PFSK-1 (cell line): ENCODE results near the gene KLHL36.

Source experiments
- FOXP2 ChIP-seq: optimal IDR thresholded peaks from 2 replicates; pipeline ENCODE3; 2011; ENCODE audit warnings: borderline replicate concordance, control low read depth, inconsistent platforms; ENCODE audit not compliant: insufficient read depth; ENCODE audit errors: extremely low read length, extremely low read depth
- POLR2AphosphoS5 ChIP-seq: IDR thresholded peaks from 2 replicates; pipeline ENCODE4 v1.6.1; 2012; ENCODE audit warnings: low read depth, mild to moderate bottlenecking, control low read depth, low read length, moderate library complexity
- REST ChIP-seq, 2 experiments: IDR thresholded peaks; 2 replicates each; pipeline versions ENCODE4 v1.6.1 to v1.8.0; 2011 to 2012; ENCODE audit warnings: low read depth in 2 of 2, low read length in 2 of 2, control low read depth in 1 of 2, inconsistent platforms in 1 of 2, mild to moderate bottlenecking in 1 of 2, moderate library complexity in 1 of 2; ENCODE audit not compliant: insufficient read depth in 1 of 2
- SIN3A ChIP-seq: IDR thresholded peaks from 2 replicates; pipeline ENCODE4 v1.6.1; 2012; ENCODE audit warnings: mild to moderate bottlenecking, low read length, moderate library complexity, borderline replicate concordance; ENCODE audit not compliant: insufficient read depth
- TAF1 ChIP-seq: IDR thresholded peaks from 2 replicates; pipeline ENCODE4 v1.6.1; 2012; ENCODE audit warnings: low read length, control low read depth, borderline replicate concordance; ENCODE audit not compliant: insufficient read depth

The KLHL36 gene

GRCh38 chr16:84633622-84634021 is 14.7 kb upstream of the KLHL36 start:
- no peak for TF ChIP-seq TAF1
- TF ChIP-seq FOXP2: no peak
- no peak for TF ChIP-seq POLR2AphosphoS5
- no peak for TF ChIP-seq REST (IDR thresholded peaks at IDR 0.05; ENCODE audit: insufficient read depth in 1 of 2, low read depth in 2 of 2, low read length in 2 of 2)
- no peak for TF ChIP-seq SIN3A

- TF ChIP-seq REST (IDR thresholded peaks at IDR 0.05; ENCODE audit: insufficient read depth in 1 of 2, low read depth in 2 of 2, low read length in 2 of 2) (no peak), FOXP2 (no peak), TAF1 (no peak), SIN3A (no peak), POLR2AphosphoS5 (no peak)
Measured at GRCh38 chr16:84635702-84636101, 12.6 kb upstream of the KLHL36 start.

GRCh38 chr16:84637709-84638108 is 10.6 kb upstream of the KLHL36 start:
- TF ChIP-seq SIN3A: no peak
- no peak for TF ChIP-seq TAF1
- TF ChIP-seq REST (IDR thresholded peaks at IDR 0.05; ENCODE audit: insufficient read depth in 1 of 2, low read depth in 2 of 2, low read length in 2 of 2): no peak
- no peak for TF ChIP-seq POLR2AphosphoS5
- TF ChIP-seq FOXP2: no peak

- no peak for TF ChIP-seq TAF1
- TF ChIP-seq REST (IDR thresholded peaks at IDR 0.05; ENCODE audit: insufficient read depth in 1 of 2, low read depth in 2 of 2, low read length in 2 of 2): no peak
- TF ChIP-seq FOXP2: no peak
- TF ChIP-seq POLR2AphosphoS5: no peak
- TF ChIP-seq SIN3A: no peak
Measured at GRCh38 chr16:84638231-84638806, 10.0 kb upstream of the KLHL36 start.
